Testis (tissue), 3 donors: Measurements from ENCODE around the gene TELO2. TPM values are rescaled to one million over a fixed set of nuclear protein-coding genes. Genes with fewer than 3 reads are reported as not detected.
"Not testable (repeated sequence)": the region's sequence is repeated elsewhere in the genome, so short reads cannot be mapped to it uniquely, and the experiment has no call there.

Experiments used
- DNase-seq: peaks from one replicate; pipeline ENCODE4 v3.0.0-alpha.2; 2019
- H3K27ac ChIP-seq, 2 donors: fragments of 200-600 bp; sonication (generic); one replicate each; pipeline ENCODE4 v1.5.1; 2019
- H3K27me3 ChIP-seq: fragments of 200-600 bp; sonication (generic); one replicate; pipeline ENCODE4 v1.5.1; 2019
- H3K36me3 ChIP-seq: fragments of 200-600 bp; sonication (generic); one replicate; pipeline ENCODE4 v1.5.1; 2017; ENCODE audit warnings: low read depth; ENCODE audit errors: missing control alignments
- H3K4me1 ChIP-seq: fragments of 200-600 bp; sonication (generic); one replicate; pipeline ENCODE4 v1.5.1; 2019
- H3K4me3 ChIP-seq, 2 donors: fragments of 200-600 bp; sonication (generic); one replicate each; pipeline ENCODE4 v1.5.1; 2017 to 2019
- H3K9me3 ChIP-seq: fragments of 200-600 bp; sonication (generic); one replicate; pipeline ENCODE4 v1.5.1; 2017
- POLR2A ChIP-seq: fragments of 450-650 bp; IDR thresholded peaks from one replicate; pipeline ENCODE4 v1.6.1; 2017; ENCODE audit warnings: antibody characterized with exemption, mild to moderate bottlenecking, moderate library complexity
- WGBS, 2 donors: methylation state at CpG; one replicate each; pipeline ENCODE4 v1.1.5; 2018; 5-methylcytosine and 5-hydroxymethylcytosine counted together
- intact Hi-C: fragments of 100-400 bp; cut with DNase I; formaldehyde crosslinking; loops from one replicate; pipeline ENCODE4 v1.15.1; 2023; ENCODE audit warnings: low total_unique reads
- polyA plus RNA-seq: library from polyadenylated mRNA; stranded (reverse); fragments of 350-450 nt; fragmentation: Illumina TruSeq; extraction: RNeasy Lipid Tissue Mini Kit (QIAGEN cat#74804); gene quantifications from one replicate; pipeline ENCODE4 v1.2.3, GENCODE V29; 2014; ENCODE audit warnings: low read depth, low replicate concordance; ENCODE audit not compliant: insufficient read depth
- total RNA-seq, 2 donors: library from RNA; depleted of rRNA; stranded (reverse); fragments of >200 nt; gene quantifications; one replicate each; pipeline ENCODE4 v1.2.3, GENCODE V29; 2016
- TF ChIP-seq, protein P1 (sequence below), 3 experiments: fragments of 450-650 bp in 2 of 3; fragments of 200-600 bp in 1 of 3; sonication (generic) in 1 of 3; IDR thresholded peaks; one replicate each; pipeline ENCODE4 v1.5.1; 2016 to 2019; ENCODE audit warnings: antibody characterized with exemption in 3 of 3, mild to moderate bottlenecking in 2 of 3, moderate library complexity in 1 of 3

Gene TELO2
- total and polyA plus RNA-seq, 3 donors from 2014 or later, result 25.7 to 46.0 (median 45.2) TPM

DNA sequence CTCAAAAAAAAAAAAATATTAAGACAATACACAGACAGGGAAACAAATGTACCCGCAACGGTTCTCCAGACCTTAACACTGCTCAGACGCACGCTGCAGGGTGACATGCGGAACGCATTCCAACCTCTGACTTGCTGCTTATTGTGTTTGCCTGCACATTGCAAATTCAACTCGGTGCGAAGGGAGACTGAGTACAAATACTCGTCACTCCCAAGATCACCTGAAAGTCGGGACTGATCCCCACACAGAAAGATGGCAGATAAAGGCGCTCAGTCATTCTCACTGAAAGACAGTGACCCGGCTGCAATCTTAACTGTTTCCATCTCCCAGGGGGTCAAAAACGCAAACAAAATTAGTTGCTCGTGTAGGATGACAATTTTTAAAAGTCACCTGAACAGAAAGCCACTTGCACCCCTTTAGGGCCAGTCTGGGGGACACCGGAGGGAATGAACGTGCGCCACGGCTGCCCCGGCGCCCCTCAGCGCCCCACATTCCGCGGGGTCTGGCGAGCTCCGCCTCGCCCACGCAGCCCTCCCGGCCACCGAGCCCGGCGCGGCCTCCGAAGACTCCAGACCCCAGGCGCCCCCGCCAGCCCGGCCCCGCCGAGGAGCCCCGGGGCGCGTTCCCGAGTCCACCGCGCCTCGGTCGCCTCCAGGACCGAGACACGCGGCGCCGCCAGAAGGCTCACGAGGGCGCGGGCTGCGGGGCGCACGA, 18.9 kb upstream of the TELO2 start:
- Histone ChIP-seq H3K27ac (peak overlapping the region; percentile 87 to 93), H3K27me3 (no peaks in the 10 kb centered on the region), H3K4me1 (peaks cover 14% of the 10 kb centered on the region), H3K9me3 (no peaks in the 10 kb centered on the region), H3K36me3 (no peaks in the 10 kb centered on the region), H3K4me3 (peak overlapping the region; percentile 88 to 89)
- TF ChIP-seq POLR2A, result no peak
- TF ChIP-seq, protein P1, sequence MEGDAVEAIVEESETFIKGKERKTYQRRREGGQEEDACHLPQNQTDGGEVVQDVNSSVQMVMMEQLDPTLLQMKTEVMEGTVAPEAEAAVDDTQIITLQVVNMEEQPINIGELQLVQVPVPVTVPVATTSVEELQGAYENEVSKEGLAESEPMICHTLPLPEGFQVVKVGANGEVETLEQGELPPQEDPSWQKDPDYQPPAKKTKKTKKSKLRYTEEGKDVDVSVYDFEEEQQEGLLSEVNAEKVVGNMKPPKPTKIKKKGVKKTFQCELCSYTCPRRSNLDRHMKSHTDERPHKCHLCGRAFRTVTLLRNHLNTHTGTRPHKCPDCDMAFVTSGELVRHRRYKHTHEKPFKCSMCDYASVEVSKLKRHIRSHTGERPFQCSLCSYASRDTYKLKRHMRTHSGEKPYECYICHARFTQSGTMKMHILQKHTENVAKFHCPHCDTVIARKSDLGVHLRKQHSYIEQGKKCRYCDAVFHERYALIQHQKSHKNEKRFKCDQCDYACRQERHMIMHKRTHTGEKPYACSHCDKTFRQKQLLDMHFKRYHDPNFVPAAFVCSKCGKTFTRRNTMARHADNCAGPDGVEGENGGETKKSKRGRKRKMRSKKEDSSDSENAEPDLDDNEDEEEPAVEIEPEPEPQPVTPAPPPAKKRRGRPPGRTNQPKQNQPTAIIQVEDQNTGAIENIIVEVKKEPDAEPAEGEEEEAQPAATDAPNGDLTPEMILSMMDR (IDR thresholded peaks at IDR 0.05), result no peak
- intact Hi-C loops, result no loop called here
- no peak for DNase-seq
- 10 to 11% methylated on average over 24 to 39 of the region's 57 CpGs for WGBS, 2 donors

GRCh38 chr16:1474796-1475551, 18.2 kb upstream of the TELO2 start, which contains the start of gene CLCN7:
TSS of gene CLCN7 (minus strand) at chr16:1475028. CDS start at chr16:1474974, 54 bp downstream.
- Histone ChIP-seq H3K27ac (peak within 1 kb of the TSS; percentile 87 to 93), H3K4me3 (peak within 1 kb of the TSS; percentile 88 to 89), H3K4me1 (peaks cover 14% of the 10 kb centered on the region), H3K27me3 (no peaks in the 10 kb centered on the region), H3K36me3 (no peaks in the 10 kb centered on the region), H3K9me3 (no peaks in the 10 kb centered on the region)
- peak; percentile 92 for DNase-seq
- peak; percentile 63 for TF ChIP-seq POLR2A
- TF ChIP-seq, protein P1 (IDR thresholded peaks at IDR 0.05), result peak in 1 of 3 experiments; percentile 10
- intact Hi-C loops, result no loop called here
- 0 to 1% methylated on average over 10 to 82 of the region's 99 CpGs for WGBS, 2 donors

GRCh38 chr16:1475552-1476114, 17.5 kb upstream of the TELO2 start:
- WGBS, 2 donors, result 35 to 48% methylated on average over 15 of the region's 15 CpGs
- H3K4me1 ChIP-seq, result peaks cover 14% of the 10 kb centered on the region
- intact Hi-C loops, result no loop called here
- H3K9me3 ChIP-seq, result no peaks in the 10 kb centered on the region
- no peak for DNase-seq
- no peaks in the 10 kb centered on the region for H3K27me3 ChIP-seq
- H3K4me3 ChIP-seq, result peak overlapping the region; percentile 88 to 89
- H3K36me3 ChIP-seq, result no peaks in the 10 kb centered on the region
- peak overlapping the region; percentile 87 to 93 for H3K27ac ChIP-seq
- TF ChIP-seq, protein P1 (IDR thresholded peaks at IDR 0.05), result no peak
- TF ChIP-seq POLR2A, result no peak

DNA sequence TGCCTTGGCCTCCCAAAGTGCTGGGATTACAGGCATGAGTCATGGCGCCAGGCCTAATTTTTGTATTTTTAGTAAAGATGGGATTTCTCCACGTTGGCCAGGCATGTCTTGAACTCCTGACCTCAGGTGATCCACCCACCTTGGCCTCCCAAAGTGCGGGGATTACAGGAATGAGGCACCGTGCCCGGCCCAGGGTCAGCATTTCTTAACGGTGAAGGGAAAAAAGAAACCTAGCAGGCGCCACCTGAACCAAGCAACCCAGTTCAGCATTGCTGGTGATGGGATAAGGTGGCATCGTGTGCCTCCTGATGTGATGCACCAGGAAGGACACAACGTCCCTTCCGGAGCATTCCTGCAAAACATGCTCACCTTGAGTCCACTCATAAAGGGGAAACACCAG, 16.1 kb upstream of the TELO2 start:
- Histone ChIP-seq H3K27me3 (no peaks in the 10 kb centered on the region), H3K27ac (no peak overlapping the region), H3K4me3 (no peak overlapping the region), H3K4me1 (peaks cover 8% of the 10 kb centered on the region), H3K9me3 (no peaks in the 10 kb centered on the region), H3K36me3 (no peaks in the 10 kb centered on the region)
- intact Hi-C loops, result no loop called here
- no peak for DNase-seq
- 83 to 92% methylated on average over 4 to 10 of the region's 10 CpGs for WGBS, 2 donors
- TF ChIP-seq POLR2A, result no peak
- TF ChIP-seq, protein P1 (IDR thresholded peaks at IDR 0.05), result no peak

- H3K9me3 ChIP-seq, H3K4me3 ChIP-seq, H3K27ac ChIP-seq, H3K4me1 ChIP-seq, H3K27me3 ChIP-seq, intact Hi-C loops, H3K36me3 ChIP-seq, DNase-seq: not testable (repeated sequence)
- WGBS, 2 donors, result 92 to 95% methylated on average over 9 of the region's 9 CpGs
Observed at GRCh38 chr16:1478937-1479336, 14.2 kb upstream of the TELO2 start.
